ENCODE data around the gene POLR2B. TPM values are rescaled to one million over a fixed set of nuclear protein-coding genes. Genes with fewer than 3 reads are reported as not detected.

The POLR2B gene
- total RNA-seq, 1 experiment from 2014 or later, result 108 TPM

- H2BK5ac ChIP-seq (ENCODE audit: insufficient read length, low read length), result no peak overlapping the region
- H3K79me1 ChIP-seq (ENCODE audit: insufficient read depth, low read depth, low read length, poor library complexity, severe bottlenecking), result no peaks in the 10 kb centered on the region
- H3T11ph ChIP-seq (ENCODE audit: low read length), result no peak overlapping the region
- Mint-ChIP-seq H3K4me3 (no peak overlapping the region), H3K36me3 (ENCODE audit: insufficient read depth in 1 of 3, low read depth in 3 of 3) (no peaks in the 10 kb centered on the region), H3K27me3 (ENCODE audit: low read depth) (peaks cover 23% of the 10 kb centered on the region), H3K9me3 (no peaks in the 10 kb centered on the region; a peak in 1 of 5 replicates), H3K4me1 (0 out of 4 replicates have a peak, but pooled peaks cover 0 to 5% of the 10 kb centered on the region in 2 experiments), H3K27ac (no peak overlapping the region)
- TF ChIP-seq CTCF (conservative IDR thresholded peaks at IDR 0.05), result no peak
- H3K18ac ChIP-seq (ENCODE audit: insufficient read length, low read depth, low read length), result no peak overlapping the region
- H3K27me3 ChIP-seq (ENCODE audit: insufficient read depth, low read length), result no peaks in the 10 kb centered on the region
- H3K4ac ChIP-seq (ENCODE audit: low read depth, low read length), result no peak overlapping the region
- no peak overlapping the region for H3K23ac ChIP-seq (ENCODE audit: insufficient read length, low read depth, low read length)
- H2AFZ ChIP-seq (ENCODE audit: low read length), result no peak overlapping the region
- no peaks in the 10 kb centered on the region for H4K20me1 ChIP-seq (ENCODE audit: control insufficient read depth, insufficient read depth, insufficient read length)
- H2BK12ac ChIP-seq (ENCODE audit: insufficient read length, low read depth, low read length), result no peak overlapping the region
- H3K27ac ChIP-seq (ENCODE audit: insufficient read length, low read depth, low read length), result no peak overlapping the region
- no peak overlapping the region for H4K8ac ChIP-seq (replicated peaks; ENCODE audit: insufficient read length, low read depth, low read length)
- DNase-seq, result no peak
- no CpG with 5 or more reads among the region's 9 CpGs for WGBS (ENCODE audit: extremely low coverage, insufficient read length, low lambda C conversion rate)
- H3K4me1 ChIP-seq (ENCODE audit: insufficient read depth, low read length), result no peaks in the 10 kb centered on the region
- no peak overlapping the region for H4K5ac ChIP-seq (ENCODE audit: insufficient read length, low read depth, low read length)
- H3K79me2 ChIP-seq (ENCODE audit: insufficient read depth, low read length), result no peaks in the 10 kb centered on the region
- H3K9ac ChIP-seq (ENCODE audit: extremely low read depth, insufficient read length, low read length), result no peak overlapping the region
- H2BK120ac ChIP-seq (ENCODE audit: low read depth, low read length, poor library complexity, severe bottlenecking), result no peak overlapping the region
- H3K4me2 ChIP-seq (ENCODE audit: insufficient read depth, insufficient read length, low read length), result no peak overlapping the region
- no peak overlapping the region for H2BK20ac ChIP-seq (ENCODE audit: low read depth, low read length, poor library complexity, severe bottlenecking)
- no peak overlapping the region for H3K14ac ChIP-seq (ENCODE audit: insufficient read depth, low read length)
- no peak overlapping the region for H2AK5ac ChIP-seq (ENCODE audit: insufficient read length, low read length)
- no peak overlapping the region for H4K91ac ChIP-seq (ENCODE audit: insufficient read length, low read depth, low read length)
- H3K23me2 ChIP-seq (ENCODE audit: insufficient read length, low read depth, low read length, poor library complexity, severe bottlenecking), result no peaks in the 10 kb centered on the region
- no peaks in the 10 kb centered on the region for H3K9me3 ChIP-seq (ENCODE audit: control insufficient read depth, low read depth, low read length)
- H3K56ac ChIP-seq (ENCODE audit: insufficient read length, low read depth, low read length), result no peak overlapping the region
- H2BK15ac ChIP-seq (ENCODE audit: low read depth, low read length), result no peak overlapping the region
Measured at GRCh38 chr4:56953680-56954520, 24.8 kb upstream of the POLR2B start.

Measured in H9 (cell line).